GM11168 (cell line): ENCODE data around the gene PGS1.

Source experiments
- in situ Hi-C: fragments of 300-500 bp; cut with MboI; formaldehyde crosslinking; loops from one replicate; pipeline ENCODE4 v1.12.0; 2022; ENCODE audit warnings: low sequenced_read_pairs; ENCODE audit not compliant: unreplicated experiment

PGS1 gene

GRCh38 chr17:78346605-78347250 lies 31.7 kb upstream of the PGS1 start:
- in situ Hi-C loops, result no loop called here

DNA sequence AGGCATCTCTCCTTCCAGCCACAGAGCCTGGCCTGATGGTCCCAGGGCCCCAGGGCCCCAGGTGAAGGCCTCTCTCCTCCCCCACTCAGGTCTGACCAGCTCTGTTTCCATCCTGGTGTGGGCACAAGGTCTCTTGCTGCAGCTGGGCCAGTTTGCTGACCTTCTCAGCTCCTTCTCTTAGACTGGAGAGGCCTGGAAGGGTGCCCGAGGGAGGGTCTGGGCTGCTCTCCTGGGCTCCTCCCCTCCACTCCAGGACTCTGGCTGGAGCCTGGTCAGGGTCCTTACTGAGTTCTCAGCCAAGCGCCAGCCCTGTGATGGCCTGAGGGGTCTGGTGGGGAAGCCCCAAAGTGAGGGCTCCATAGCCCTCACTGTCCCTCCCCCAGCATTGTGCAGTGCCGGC lies 31.0 kb upstream of the PGS1 start:
- in situ Hi-C loops, result no loop called here

DNA sequence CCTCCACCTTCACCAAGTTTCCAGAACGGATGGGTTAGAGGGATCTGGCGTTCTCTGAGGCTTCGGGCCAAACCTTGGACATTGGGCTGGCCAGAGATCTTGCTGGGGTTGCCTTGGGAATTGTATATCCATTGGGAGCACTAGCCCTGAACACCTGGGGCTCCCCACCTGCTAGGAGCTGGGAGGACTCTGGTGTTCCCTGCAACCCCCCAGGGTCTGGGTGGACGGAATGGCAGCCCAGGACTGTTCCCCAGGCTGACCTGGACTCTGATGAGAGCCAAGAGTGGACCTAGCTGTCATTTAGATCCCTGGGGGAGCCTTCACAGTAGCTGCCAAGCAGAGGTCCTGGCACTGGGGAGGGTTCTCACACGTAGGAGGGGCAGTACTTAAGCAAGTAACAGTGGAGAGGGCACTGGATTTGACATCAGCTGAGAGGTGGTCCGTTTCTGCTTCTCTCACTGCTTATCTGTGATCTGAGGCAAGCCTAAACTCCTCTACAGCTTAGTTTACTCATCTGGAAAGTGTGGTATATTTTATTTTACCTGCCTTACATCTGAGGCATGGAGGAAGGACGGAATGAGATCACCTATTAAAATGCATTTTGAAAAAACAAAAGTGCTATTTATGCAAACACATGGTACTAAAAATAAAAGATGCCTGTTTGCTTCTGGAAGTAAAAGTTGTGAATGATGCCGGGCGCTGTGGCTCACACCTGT lies 30.2 kb upstream of the PGS1 start:
- in situ Hi-C loops, result no loop called here

- in situ Hi-C loops, result no loop called here
Measured at GRCh38 chr17:78349891-78350642, 28.4 kb upstream of the PGS1 start.

GRCh38 chr17:78351449-78352006 lies 26.9 kb upstream of the PGS1 start:
- in situ Hi-C loops, result no loop called here

- in situ Hi-C loops, result no loop called here
Measured at GRCh38 chr17:78353834-78354233, 24.6 kb upstream of the PGS1 start.

DNA sequence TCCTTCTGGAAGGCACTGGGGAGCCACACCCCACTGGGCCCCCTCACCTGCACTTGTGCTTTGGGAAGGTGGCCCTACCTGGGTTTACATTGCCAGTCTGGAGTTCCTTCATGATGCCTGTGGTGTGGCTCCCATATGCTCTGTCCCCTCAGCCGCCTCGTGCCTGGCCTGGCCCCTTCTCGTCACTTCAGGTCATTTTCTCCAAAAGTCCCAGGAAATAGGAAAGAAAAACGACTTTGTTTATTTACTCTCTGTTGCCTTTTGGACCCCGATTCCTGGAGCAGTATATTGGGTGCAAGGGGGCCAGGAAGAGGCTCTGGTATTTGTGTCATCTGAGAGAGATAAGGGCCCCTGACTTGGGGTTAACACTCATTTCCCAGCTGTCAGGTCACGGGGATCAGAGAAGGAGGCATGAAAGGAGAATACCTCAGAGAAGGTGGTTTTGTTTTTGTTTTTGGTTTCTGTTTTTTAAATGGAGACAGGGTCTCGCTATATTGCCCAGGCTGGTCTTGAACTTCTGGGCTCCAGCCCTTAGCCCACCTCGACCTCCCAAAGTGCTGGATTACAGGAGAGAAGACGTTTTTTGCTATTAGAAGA lies 23.3 kb upstream of the PGS1 start:
- in situ Hi-C loops, result loop anchor here (5.0 kb wide), 1 partner anchor 68 kb away; no protein-coding TSS in a partner anchor

GRCh38 chr17:78355701-78356100 lies 22.7 kb upstream of the PGS1 start:
- in situ Hi-C loops, result loop anchor here (5.0 kb wide), 1 partner anchor 68 kb away; no protein-coding TSS in a partner anchor

DNA sequence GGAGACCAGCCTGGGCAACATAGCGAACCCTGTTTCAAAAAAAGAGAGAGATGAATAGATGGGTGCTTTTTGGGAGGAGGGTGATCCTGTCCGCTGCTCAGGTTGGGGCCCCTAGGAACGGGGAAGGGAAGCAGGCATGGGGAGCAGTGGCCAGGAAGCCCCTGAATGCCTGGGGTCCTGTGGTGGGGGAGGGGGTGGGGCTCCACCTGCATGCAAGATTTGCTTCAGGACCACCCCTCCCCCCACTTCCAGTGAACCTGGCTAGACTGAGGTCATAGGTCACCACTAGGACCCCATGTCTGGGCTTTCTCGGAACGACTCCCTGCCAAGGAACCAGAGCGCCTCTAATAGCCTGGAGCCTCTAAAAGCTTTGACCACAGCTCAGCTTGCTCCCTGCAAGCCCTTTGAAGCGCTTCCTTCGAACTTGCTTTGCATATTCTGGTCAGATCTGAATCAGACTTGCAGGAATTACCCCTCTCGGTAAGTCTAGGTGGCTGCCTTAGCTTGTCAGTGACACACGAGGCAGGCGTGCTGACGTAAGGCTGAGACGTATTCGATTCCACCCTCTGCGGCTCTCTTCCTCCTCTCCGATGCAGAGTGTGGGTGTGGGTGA lies 22.2 kb upstream of the PGS1 start:
- in situ Hi-C loops, result loop anchor here (5.0 kb wide), 1 partner anchor 69 kb away; no protein-coding TSS in a partner anchor

DNA sequence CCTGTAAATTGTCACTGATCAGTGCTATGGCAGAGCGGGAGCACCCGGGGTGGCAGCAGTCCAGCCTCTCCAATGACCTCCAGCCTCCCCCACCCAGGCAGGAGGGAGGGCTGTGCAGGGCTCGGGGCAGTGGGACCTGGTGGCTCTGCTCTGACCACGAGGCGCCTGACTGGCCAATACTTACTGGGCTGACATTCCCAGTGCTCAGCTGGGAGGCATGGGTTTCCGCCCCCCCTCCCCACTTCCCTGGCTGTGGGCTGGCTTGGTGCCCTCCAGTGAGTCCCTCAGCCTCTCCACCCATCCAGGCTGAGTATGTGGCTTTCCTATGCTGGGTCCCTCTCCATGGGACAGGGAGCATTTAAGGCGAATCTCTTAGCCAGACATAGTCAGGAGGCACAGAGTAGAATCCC lies 21.3 kb upstream of the PGS1 start:
- in situ Hi-C loops, result loop anchor here (5.0 kb wide), 1 partner anchor 70 kb away; no protein-coding TSS in a partner anchor

GRCh38 chr17:78357672-78358537 lies 20.5 kb upstream of the PGS1 start:
- in situ Hi-C loops, result loop anchor here (5.0 kb wide), 1 partner anchor 71 kb away; no protein-coding TSS in a partner anchor

- in situ Hi-C loops, result loop anchor here (5.0 kb wide), 1 partner anchor 71 kb away; no protein-coding TSS in a partner anchor
Measured at GRCh38 chr17:78358538-78359320, 19.7 kb upstream of the PGS1 start.

DNA sequence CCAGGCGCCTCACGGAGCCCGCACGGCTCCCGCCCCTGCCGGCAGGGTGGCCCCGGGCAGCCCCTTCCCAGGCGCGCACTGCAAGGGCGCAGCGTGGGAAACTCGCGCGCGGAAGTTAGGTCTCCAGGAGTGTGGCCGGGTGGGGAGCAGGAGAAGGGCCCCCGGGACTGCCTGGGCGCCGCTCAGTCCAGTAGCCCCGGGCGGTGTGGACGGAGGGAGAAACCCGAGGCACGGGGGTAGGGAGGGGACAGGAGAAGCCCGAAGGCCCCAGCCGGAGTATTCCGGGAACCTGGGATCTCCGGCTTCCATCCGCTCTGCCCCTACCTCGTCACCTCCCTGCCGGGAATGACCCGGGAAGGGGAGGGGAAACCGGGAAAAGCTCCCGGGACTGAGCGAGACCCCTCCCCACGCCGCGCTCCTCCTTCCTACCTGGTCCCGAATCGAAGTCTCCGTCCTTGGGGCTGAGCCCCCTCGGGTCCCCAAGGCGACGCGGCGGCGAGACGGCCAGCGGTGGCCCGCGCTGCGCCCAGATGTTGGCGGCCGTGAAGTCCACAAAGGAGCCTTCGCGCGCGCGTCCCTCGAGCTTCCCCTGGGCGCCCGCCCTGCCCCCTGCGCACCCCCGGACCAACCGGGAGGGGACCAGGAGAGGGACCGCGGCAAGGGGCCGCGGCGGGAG lies 19.0 kb upstream of the PGS1 start:
- in situ Hi-C loops, result loop anchor here (5.0 kb wide), 1 partner anchor 72 kb away; no protein-coding TSS in a partner anchor

DNA sequence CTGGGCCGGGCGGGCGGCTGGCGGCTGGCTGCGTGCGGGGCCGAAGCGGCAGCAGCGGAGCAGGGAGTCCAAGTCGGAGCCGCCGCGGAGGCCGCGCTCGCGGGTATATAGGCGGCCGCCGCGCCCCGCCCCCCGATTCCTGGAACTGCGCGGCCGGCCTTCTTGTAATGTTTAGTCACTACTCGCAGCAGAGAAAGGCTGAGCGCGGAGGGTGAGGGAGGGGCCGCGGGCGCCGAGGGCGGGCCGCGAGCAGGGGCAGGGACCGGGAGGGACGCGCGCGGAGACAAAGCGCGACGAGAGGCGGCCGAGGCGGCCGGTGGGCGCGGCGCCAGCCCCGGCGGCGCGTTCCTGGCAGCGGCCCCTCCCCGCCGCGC lies 18.5 kb upstream of the PGS1 start, which contains the start of gene SOCS3:
TSS of gene SOCS3 (minus strand) at position 81 of the 374 bp plus-strand sequence. CDS start 982 bp downstream, outside the sequence.
- in situ Hi-C loops, result loop anchor here (5.0 kb wide), 1 partner anchor 73 kb away; no protein-coding TSS in a partner anchor

- in situ Hi-C loops, result no loop called here
Measured at GRCh38 chr17:78360371-78361224, 17.9 kb upstream of the PGS1 start.

DNA sequence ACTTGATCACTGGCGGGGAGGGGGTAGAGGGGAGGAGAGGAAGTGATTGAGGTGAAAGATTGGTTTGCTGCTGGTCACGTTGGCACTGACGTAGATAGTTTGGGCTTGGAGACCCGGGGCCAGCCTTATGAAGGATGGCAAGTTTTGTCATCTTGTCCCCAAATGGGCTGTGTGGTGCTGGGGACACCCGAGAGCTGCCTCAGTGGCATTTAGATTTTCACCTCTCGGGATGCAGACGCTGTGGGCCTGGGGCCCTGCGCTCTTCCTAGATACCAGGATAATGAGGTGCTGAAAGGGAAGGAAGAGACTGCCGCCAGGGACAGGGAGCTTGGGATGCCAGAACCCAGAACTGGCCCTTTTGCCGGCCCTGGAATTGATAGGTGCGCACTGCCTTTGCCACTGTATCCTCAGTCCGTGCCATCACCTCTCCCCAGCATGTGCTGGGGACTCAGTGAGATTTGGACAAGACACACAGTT lies 17.2 kb upstream of the PGS1 start:
- in situ Hi-C loops, result no loop called here
